ENCODE data around the gene PALLD.

PALLD gene

GRCh38 chr4:168867128-168867527 is 370.3 kb downstream of the PALLD start:
- DNase-seq = no peak
- no peaks in the 10 kb centered on the region for H3K9me3 Mint-ChIP-seq
- H3K36me3 Mint-ChIP-seq (ENCODE audit: low read depth) = no peaks in the 10 kb centered on the region
- H3K27me3 Mint-ChIP-seq = peaks cover 14% of the 10 kb centered on the region
- no peak overlapping the region for H3K27ac Mint-ChIP-seq
- no peak overlapping the region for H3K4me3 Mint-ChIP-seq
- H3K4me1 Mint-ChIP-seq (ENCODE audit: low read depth) = peaks cover 25% of the 10 kb centered on the region

DNA sequence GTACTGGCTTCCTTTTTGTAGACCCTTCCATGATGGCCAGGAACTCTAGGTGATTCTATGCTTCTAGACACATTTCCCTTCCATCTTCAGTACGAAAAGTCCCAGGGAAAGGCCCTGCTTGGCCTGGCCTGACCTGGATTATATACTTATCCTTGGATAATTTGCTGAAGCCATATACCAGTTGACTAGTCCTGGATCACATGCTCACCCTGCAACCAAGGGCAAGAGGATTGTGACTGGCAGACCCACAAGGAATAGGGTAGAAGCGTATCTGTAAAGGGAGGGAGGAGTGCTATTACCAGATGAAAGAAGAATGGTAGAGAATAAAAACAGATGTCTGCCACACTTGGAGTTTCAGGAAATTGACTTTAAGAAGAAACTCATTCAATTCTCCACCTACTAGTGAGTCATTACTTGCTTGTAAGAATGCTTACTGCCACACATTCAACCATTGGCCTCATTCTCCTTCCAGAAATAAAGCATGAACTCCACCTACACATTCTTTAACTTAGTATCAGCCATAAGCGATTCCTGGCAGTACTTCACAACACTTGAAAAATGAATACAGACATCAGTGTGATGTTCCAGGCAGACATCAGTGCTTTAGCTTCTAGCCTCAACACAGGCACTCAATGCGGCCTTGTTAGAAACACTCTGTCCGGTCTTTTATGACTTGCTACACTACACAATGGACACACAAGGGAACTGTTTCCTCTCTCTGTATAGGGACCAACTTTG is 371.4 kb downstream of the PALLD start:
- no peak overlapping the region for H3K4me3 Mint-ChIP-seq
- peaks cover 21% of the 10 kb centered on the region for H3K4me1 Mint-ChIP-seq (ENCODE audit: low read depth)
- peaks cover 19% of the 10 kb centered on the region for H3K27me3 Mint-ChIP-seq
- no peaks in the 10 kb centered on the region for H3K9me3 Mint-ChIP-seq
- H3K27ac Mint-ChIP-seq = peak overlapping the region; percentile 68
- no peaks in the 10 kb centered on the region for H3K36me3 Mint-ChIP-seq (ENCODE audit: low read depth)
- no peak for DNase-seq

DNA sequence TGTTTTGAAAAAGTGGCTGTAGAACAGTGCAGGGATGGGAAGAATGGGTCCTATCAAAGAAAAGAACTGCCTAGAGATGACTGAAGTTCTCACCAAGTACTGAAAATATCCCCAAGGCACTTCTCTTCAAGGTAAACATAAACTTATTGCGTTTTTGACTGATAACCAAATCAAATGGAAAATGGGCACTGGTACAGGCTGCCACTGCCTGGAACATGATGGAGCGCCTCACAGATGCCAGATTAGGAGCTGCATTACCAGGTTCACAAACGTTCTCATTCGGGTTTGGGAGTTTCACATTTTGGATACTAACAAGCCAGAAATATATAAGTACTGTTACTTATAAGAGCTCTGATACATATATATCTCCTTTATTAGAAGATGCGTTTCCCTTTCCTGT is 371.9 kb downstream of the PALLD start:
- DNase-seq = no peak
- Mint-ChIP-seq H3K9me3 (no peaks in the 10 kb centered on the region), H3K4me3 (no peak overlapping the region), H3K4me1 (ENCODE audit: low read depth) (peaks cover 19% of the 10 kb centered on the region), H3K36me3 (ENCODE audit: low read depth) (no peaks in the 10 kb centered on the region), H3K27me3 (peaks cover 22% of the 10 kb centered on the region), H3K27ac (peak overlapping the region; percentile 68)

DNA sequence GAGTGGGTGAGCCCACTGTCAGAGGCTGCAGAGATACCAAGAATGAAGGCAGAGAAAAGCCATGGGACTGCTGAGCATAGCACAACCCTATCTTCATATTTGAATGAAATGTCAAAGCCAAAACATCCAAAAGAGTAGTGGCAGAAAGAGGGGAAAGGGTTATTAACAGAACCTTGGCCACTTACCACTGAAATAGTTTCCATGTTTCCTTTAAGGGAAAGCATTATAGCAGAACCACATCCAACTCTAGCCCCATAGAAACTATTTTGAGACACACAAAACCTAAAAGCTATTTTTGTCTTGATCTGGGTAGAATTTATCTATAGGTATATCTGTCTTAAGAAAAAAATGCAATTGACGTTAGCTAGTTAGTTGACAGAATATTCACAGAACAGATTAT is 373.2 kb downstream of the PALLD start:
- Mint-ChIP-seq H3K9me3 (no peaks in the 10 kb centered on the region), H3K27ac (no peak overlapping the region), H3K4me3 (no peak overlapping the region), H3K36me3 (ENCODE audit: low read depth) (no peaks in the 10 kb centered on the region), H3K27me3 (peaks cover 30% of the 10 kb centered on the region), H3K4me1 (ENCODE audit: low read depth) (peaks cover 14% of the 10 kb centered on the region)
- no peak for DNase-seq

- Mint-ChIP-seq H3K4me1 (ENCODE audit: low read depth) (peaks cover 14% of the 10 kb centered on the region), H3K4me3 (no peak overlapping the region), H3K27ac (no peak overlapping the region), H3K36me3 (ENCODE audit: low read depth) (no peaks in the 10 kb centered on the region), H3K27me3 (peaks cover 46% of the 10 kb centered on the region), H3K9me3 (no peaks in the 10 kb centered on the region)
- DNase-seq = no peak
Measured at GRCh38 chr4:168871632-168872031, 374.8 kb downstream of the PALLD start.

- Mint-ChIP-seq H3K9me3 (no peaks in the 10 kb centered on the region), H3K27ac (no peak overlapping the region), H3K4me3 (no peak overlapping the region), H3K36me3 (ENCODE audit: low read depth) (no peaks in the 10 kb centered on the region), H3K27me3 (peaks cover 66% of the 10 kb centered on the region), H3K4me1 (ENCODE audit: low read depth) (peaks cover 11% of the 10 kb centered on the region)
- no peak for DNase-seq
Measured at GRCh38 chr4:168874083-168874482, 377.2 kb downstream of the PALLD start.

GRCh38 chr4:168876106-168876505 is 379.3 kb downstream of the PALLD start:
- Mint-ChIP-seq H3K4me1 (ENCODE audit: low read depth) (peaks cover 8% of the 10 kb centered on the region), H3K27me3 (peaks cover 79% of the 10 kb centered on the region), H3K4me3 (no peak overlapping the region), H3K9me3 (no peaks in the 10 kb centered on the region), H3K27ac (no peak overlapping the region), H3K36me3 (ENCODE audit: low read depth) (no peaks in the 10 kb centered on the region)
- no peak for DNase-seq

GRCh38 chr4:168877511-168878491 is 380.9 kb downstream of the PALLD start:
- Mint-ChIP-seq H3K9me3 (no peaks in the 10 kb centered on the region), H3K36me3 (ENCODE audit: low read depth) (no peaks in the 10 kb centered on the region), H3K27ac (peak overlapping the region; percentile 66), H3K27me3 (peaks cover 81% of the 10 kb centered on the region), H3K4me3 (peak overlapping the region; percentile 61), H3K4me1 (ENCODE audit: low read depth) (peaks cover 8% of the 10 kb centered on the region)
- DNase-seq = peak; percentile 40

GRCh38 chr4:168878623-168879022 is 381.8 kb downstream of the PALLD start:
- H3K27ac Mint-ChIP-seq = no peak overlapping the region
- no peaks in the 10 kb centered on the region for H3K9me3 Mint-ChIP-seq
- peaks cover 80% of the 10 kb centered on the region for H3K27me3 Mint-ChIP-seq
- DNase-seq = no peak
- peak overlapping the region; percentile 61 for H3K4me3 Mint-ChIP-seq
- peaks cover 8% of the 10 kb centered on the region for H3K4me1 Mint-ChIP-seq (ENCODE audit: low read depth)
- no peaks in the 10 kb centered on the region for H3K36me3 Mint-ChIP-seq (ENCODE audit: low read depth)

GRCh38 chr4:168879188-168879587 is 382.3 kb downstream of the PALLD start:
- Mint-ChIP-seq H3K4me1 (ENCODE audit: low read depth) (peaks cover 8% of the 10 kb centered on the region), H3K9me3 (no peaks in the 10 kb centered on the region), H3K27ac (no peak overlapping the region), H3K4me3 (no peak overlapping the region), H3K27me3 (peaks cover 74% of the 10 kb centered on the region), H3K36me3 (ENCODE audit: low read depth) (no peaks in the 10 kb centered on the region)
- DNase-seq = no peak

DNA sequence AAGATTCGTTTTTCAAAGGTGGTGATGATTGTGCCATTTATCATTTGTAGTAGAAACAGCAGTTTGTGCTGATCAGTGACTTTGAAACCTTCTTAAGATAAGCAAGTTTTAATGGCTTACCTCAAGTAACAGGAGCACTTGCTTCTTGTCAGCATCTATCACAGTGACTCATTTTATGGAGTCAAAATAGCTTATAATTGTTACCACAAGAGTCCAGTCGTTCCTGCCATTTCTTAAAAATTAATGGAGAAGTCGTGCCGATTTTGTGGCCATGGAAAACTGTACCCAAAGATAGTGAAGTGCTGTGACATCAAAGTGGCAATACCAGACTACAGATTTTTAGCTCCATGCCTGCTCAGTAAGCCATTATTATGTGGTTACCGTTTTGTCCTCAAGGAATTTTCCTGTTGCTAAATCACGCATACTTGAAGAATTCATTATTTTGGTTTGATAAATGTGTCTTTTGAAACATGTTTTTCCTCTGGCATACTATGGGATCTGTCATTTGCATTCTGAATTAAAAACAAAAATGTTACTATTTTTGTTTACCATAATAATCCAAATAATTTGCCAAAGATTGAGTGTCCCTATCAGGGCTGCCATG is 383.3 kb downstream of the PALLD start:
- no peak overlapping the region for H3K27ac Mint-ChIP-seq
- H3K4me1 Mint-ChIP-seq (ENCODE audit: low read depth) = peaks cover 8% of the 10 kb centered on the region
- no peaks in the 10 kb centered on the region for H3K9me3 Mint-ChIP-seq

DNA sequence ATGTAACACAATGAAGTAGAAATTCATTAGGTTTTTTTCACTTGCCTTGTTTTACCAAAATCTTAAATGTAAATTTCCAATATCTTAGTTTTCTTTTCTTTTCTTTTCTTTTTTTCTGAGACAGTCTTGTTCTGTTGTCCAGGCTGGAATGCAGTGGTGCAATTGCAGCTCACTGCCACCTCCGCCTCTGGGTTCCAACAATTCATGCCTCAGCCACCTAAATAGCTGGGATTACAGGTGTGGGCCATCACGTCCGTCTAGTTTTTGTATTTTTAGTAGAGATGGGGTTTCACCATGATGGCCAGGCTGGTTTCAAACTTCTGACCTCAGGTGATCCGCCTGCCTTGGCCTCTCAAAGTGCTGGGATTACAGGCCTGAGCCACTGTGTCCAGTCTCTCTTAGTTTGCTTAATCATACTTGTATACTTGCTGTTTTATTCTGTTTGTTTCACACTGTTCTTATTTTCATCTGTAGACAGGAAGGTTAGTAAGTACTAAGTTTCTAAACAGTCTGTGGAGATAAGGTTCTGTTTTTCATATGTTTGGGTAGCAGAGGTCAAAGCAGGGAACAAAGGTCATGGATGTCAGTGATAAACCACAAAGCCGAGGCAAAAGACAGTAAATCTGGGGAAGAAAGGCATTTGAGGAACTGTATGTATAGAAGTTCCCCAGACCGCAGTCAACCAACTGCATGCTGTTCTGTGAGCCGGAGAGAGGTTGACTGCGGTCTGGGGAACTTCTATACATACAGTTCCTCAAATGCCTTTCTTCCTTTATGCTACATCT is 384.2 kb downstream of the PALLD start:
- DNase-seq = no peak
- H3K27ac Mint-ChIP-seq = no peak overlapping the region
- H3K27me3 Mint-ChIP-seq = peaks cover 60% of the 10 kb centered on the region
- peaks cover 8% of the 10 kb centered on the region for H3K4me1 Mint-ChIP-seq (ENCODE audit: low read depth)
- H3K4me3 Mint-ChIP-seq = no peak overlapping the region
- H3K9me3 Mint-ChIP-seq = no peaks in the 10 kb centered on the region
- no peaks in the 10 kb centered on the region for H3K36me3 Mint-ChIP-seq (ENCODE audit: low read depth)

More for the DNA sequence above, 383.3 kb downstream of the PALLD start:
- Mint-ChIP-seq H3K36me3 (ENCODE audit: low read depth) (no peaks in the 10 kb centered on the region), H3K4me3 (no peak overlapping the region), H3K27me3 (peaks cover 68% of the 10 kb centered on the region)
- no peak for DNase-seq

DNA sequence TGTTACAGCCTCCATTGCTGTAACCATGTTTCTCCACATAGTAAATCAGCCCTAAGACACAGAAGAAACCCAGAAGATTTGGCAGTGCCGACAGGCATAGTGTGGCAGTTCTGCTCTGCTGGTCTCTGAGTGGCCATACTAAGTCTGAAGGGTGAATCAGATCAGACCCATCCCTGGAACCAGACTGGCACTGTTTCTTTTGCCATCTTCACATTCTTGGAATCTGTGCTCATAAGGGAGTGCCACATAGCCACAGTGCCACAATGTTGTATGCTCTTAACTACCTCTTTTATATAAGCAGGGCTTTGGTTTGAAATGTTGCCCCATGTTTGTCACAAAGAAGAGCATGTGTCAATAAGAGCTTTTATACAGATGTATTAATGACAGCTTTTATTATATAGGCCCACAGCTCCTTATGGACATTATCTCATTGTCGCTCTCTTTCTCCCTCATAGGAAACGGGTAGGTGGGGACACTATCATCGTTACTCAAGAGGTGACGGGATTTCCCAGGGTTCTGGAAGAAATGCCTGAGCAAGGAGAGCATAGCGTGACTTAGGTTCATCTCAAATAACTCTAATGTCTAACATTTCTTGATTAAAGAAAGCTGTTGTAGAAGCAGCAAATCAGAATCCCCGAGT is 385.0 kb downstream of the PALLD start:
- DNase-seq = no peak
- Mint-ChIP-seq H3K27me3 (peaks cover 51% of the 10 kb centered on the region), H3K27ac (no peak overlapping the region)

More for the DNA sequence above, 385.0 kb downstream of the PALLD start:
- Mint-ChIP-seq H3K4me1 (ENCODE audit: low read depth) (peaks cover 8% of the 10 kb centered on the region), H3K36me3 (ENCODE audit: low read depth) (no peaks in the 10 kb centered on the region), H3K9me3 (no peaks in the 10 kb centered on the region), H3K4me3 (no peak overlapping the region)
